Measurements from ENCODE around the gene GLA. TPM values are rescaled to one million over a fixed set of nuclear protein-coding genes. Genes with fewer than 3 reads are reported as not detected.

GLA gene
- total RNA-seq, 1 donor from 2014 or later: 51.1 TPM

DNA sequence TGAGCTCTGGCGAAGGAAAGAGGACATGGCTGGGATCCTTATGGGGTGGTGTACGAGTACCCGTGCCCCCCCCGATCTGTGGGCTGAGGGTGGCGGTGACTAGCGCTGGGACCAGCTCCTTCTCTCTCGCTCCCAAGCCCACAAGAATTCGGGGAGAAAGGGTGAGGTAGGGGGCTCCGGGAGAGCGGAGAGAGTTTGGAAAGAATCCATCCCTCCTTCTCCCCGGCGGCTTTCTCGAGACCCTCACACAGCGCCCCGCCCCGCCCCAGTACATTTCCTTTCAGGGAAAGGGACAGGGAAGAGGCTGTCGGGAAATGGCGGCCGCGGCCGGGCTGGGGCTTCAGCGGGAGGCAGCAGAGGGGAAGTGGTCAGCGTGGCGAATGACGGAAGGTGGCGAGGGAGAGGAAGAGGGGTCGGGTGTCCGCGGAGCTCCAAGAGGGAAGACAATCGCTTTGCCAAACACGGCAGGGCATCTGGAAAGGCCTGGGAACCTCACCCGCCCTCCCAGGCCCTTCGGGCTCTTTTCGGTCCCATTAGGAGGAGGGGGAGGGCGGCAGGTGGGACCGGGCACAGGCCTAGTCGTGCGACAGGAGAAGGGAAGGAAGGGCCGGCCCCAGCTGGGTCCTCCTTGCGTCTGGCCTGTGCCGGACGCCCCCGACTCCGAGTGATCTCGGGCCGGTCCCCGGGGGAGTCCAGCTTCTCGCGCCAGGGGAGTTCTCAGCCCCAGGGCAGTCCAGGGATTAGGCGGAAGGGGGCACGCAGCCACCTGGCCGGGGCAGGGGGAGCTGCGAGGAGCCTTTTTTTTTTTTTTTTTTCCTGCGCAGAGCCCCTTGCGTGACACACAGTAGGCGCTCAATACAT lies 10.5 kb upstream of the GLA start:
- TF ChIP-seq, protein P1, sequence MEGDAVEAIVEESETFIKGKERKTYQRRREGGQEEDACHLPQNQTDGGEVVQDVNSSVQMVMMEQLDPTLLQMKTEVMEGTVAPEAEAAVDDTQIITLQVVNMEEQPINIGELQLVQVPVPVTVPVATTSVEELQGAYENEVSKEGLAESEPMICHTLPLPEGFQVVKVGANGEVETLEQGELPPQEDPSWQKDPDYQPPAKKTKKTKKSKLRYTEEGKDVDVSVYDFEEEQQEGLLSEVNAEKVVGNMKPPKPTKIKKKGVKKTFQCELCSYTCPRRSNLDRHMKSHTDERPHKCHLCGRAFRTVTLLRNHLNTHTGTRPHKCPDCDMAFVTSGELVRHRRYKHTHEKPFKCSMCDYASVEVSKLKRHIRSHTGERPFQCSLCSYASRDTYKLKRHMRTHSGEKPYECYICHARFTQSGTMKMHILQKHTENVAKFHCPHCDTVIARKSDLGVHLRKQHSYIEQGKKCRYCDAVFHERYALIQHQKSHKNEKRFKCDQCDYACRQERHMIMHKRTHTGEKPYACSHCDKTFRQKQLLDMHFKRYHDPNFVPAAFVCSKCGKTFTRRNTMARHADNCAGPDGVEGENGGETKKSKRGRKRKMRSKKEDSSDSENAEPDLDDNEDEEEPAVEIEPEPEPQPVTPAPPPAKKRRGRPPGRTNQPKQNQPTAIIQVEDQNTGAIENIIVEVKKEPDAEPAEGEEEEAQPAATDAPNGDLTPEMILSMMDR (IDR thresholded peaks at IDR 0.05): no peak
- DNase-seq (peak; percentile 75), ATAC-seq (peak; percentile 87 to 91)
- intact Hi-C loops (cut with DNase I): no loop called here
- H3K27me3 ChIP-seq (ENCODE audit: low read depth): no peaks in the 10 kb centered on the region
- H3K36me3 ChIP-seq: peaks cover 6% of the 10 kb centered on the region
- H3K4me1 ChIP-seq: no peaks in the 10 kb centered on the region
- H3K9me3 ChIP-seq: no peaks in the 10 kb centered on the region
- peak overlapping the region; percentile 64 for H3K4me3 ChIP-seq
- H3K27ac ChIP-seq: peak overlapping the region; percentile 92

DNA sequence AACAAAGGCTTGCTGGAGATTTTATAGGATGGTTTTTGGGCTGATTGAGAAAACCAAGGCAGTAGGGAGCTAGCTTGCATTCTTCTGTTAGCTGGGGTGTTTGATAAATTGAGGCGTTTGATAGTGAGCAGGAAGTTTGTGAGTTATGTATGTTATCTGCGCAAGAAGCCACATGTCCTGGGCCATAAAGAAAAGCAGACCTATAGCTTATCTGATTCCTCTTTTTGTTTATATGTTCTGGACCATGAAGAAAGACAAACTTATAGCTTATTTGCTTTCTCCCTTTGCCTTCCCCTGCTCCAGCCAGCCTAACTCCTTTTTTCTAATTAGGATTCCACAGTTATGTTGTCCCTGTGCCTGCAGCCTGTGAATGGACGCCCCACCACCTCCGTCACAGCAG lies 9.5 kb upstream of the GLA start:
- peaks cover 16% of the 10 kb centered on the region for H3K36me3 ChIP-seq
- DNase-seq (no peak), ATAC-seq (no peak)
- TF ChIP-seq, protein P1 (IDR thresholded peaks at IDR 0.05): no peak
- no peaks in the 10 kb centered on the region for H3K9me3 ChIP-seq
- H3K27ac ChIP-seq: peak overlapping the region; percentile 92
- H3K4me1 ChIP-seq: peaks cover 1% of the 10 kb centered on the region
- H3K27me3 ChIP-seq (ENCODE audit: low read depth): no peaks in the 10 kb centered on the region
- H3K4me3 ChIP-seq: no peak overlapping the region
- intact Hi-C loops (cut with DNase I): no loop called here

DNA sequence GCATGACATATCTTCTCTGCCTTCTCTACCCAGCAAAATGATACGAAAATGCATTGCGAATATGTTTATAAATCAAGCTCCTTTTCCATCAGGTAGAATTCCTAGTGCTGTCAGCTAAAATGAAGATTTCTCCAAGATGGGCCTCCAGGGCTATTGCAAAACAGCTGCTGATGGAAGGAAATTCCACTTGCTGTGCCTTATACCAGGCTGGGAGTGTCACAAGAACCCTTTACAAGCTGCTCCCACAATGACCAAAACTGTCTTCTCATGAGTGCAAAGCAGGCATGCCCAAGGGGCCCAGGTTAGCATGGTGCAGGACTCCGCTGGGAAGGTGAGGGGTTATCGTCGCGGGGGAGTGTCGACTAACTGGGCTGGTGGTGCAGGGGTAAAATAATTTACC lies 9.0 kb upstream of the GLA start:
- no peak overlapping the region for H3K27ac ChIP-seq

DNA sequence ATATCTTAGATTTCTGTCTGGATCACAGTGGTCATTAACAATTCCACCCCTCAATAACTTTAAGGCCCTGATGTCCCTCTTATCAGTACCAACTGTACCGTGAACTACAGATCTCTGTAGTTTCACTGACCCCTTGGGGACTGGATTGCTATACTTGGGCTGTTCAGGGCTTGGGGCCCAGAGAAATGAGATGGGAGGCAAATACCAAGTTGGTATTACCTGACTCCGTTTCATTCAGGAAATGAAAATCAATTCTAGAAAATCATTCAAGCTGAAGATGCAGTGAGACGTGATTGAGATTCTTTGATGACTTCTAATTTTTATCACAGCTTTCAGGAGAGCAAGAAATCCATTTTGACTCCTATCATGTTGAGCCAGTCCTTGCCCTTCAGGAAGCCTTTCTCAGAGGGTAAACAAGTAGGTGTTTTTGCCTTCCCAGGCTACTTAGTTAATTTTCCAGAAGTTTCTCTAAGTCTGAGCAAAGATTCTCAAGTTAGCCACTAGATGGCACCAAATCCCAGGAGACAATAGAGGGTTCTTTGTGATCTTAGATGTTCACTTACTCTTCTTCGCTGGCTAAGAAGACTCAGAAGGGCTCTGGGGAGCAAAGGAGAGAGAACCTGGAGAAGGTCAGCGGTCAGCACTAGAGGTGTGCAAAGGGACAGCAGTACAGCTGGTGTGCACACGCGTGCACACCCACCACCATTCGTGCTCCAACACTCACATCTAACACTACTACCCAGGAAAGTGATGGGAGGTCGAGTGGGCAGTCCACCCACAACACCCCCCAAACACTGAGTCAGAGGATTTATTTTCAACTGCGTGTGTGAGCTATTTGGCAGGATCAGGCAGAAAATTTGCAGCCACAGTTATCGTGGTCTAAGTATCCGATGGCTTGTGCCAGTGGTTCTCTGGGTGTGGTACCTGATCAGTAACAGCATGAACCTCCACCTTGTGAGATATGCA lies 7.7 kb upstream of the GLA start:
- TF ChIP-seq, protein P1 (IDR thresholded peaks at IDR 0.05): peak; percentile 60
- peaks cover 22% of the 10 kb centered on the region for H3K36me3 ChIP-seq
- H3K27me3 ChIP-seq (ENCODE audit: low read depth): no peaks in the 10 kb centered on the region
- peak overlapping the region; percentile 67 for H3K27ac ChIP-seq
- peaks cover 17% of the 10 kb centered on the region for H3K4me1 ChIP-seq
- ATAC-seq (peak; percentile 51 to 54), DNase-seq (no peak)
- intact Hi-C loops (cut with DNase I): no loop called here
- H3K9me3 ChIP-seq: no peaks in the 10 kb centered on the region
- no peak overlapping the region for H3K4me3 ChIP-seq

More for the DNA sequence above, 9.0 kb upstream of the GLA start:
- intact Hi-C loops (cut with DNase I): no loop called here
- peaks cover 21% of the 10 kb centered on the region for H3K36me3 ChIP-seq
- DNase-seq (no peak), ATAC-seq (no peak)
- no peak overlapping the region for H3K4me3 ChIP-seq
- H3K27me3 ChIP-seq (ENCODE audit: low read depth): no peaks in the 10 kb centered on the region
- H3K9me3 ChIP-seq: no peaks in the 10 kb centered on the region
- TF ChIP-seq, protein P1 (IDR thresholded peaks at IDR 0.05): no peak
- H3K4me1 ChIP-seq: peaks cover 6% of the 10 kb centered on the region

DNA sequence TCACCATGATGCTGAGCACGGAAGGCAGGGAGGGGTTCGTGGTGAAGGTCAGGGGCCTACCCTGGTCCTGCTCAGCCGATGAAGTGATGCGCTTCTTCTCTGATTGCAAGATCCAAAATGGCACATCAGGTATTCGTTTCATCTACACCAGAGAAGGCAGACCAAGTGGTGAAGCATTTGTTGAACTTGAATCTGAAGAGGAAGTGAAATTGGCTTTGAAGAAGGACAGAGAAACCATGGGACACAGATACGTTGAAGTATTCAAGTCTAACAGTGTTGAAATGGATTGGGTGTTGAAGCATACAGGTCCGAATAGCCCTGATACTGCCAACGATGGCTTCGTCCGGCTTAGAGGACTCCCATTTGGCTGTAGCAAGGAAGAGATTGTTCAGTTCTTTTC lies 4.3 kb upstream of the GLA start:
- peaks cover 22% of the 10 kb centered on the region for H3K36me3 ChIP-seq
- H3K4me3 ChIP-seq: no peak overlapping the region
- H3K27me3 ChIP-seq (ENCODE audit: low read depth): no peaks in the 10 kb centered on the region
- peaks cover 28% of the 10 kb centered on the region for H3K4me1 ChIP-seq
- intact Hi-C loops (cut with DNase I): no loop called here
- TF ChIP-seq, protein P1 (IDR thresholded peaks at IDR 0.05): no peak
- DNase-seq (no peak), ATAC-seq (no peak)
- H3K27ac ChIP-seq: no peak overlapping the region
- no peaks in the 10 kb centered on the region for H3K9me3 ChIP-seq

Measured in lower lobe of right lung (tissue), 2 donors.